Mesenchymal stem cell (in vitro differentiated cells and primary cell): Measurements from ENCODE around the gene P3H2.
A peak's percentile ranks its signal among the peaks of the same experiment; 100 is the strongest.

Experiments used
- DNase-seq: peaks from one replicate; pipeline ENCODE4 v3.0.0-alpha.2; 2013
- H2AFZ ChIP-seq: one replicate; pipeline ENCODE4 v1.6.1; 2013; ENCODE audit warnings: low read depth, mild to moderate bottlenecking, control low read depth, inconsistent platforms, low read length, moderate library complexity
- H2AK5ac ChIP-seq: 2 replicates; pipeline ENCODE4 v1.6.1; 2013; ENCODE audit warnings: low read length, moderate library complexity, mild to moderate bottlenecking, inconsistent platforms; ENCODE audit not compliant: severe bottlenecking
- H2BK120ac ChIP-seq: one replicate; pipeline ENCODE4 v1.6.1; 2013; ENCODE audit warnings: low read depth, mild to moderate bottlenecking, inconsistent platforms, low read length, moderate library complexity
- H2BK12ac ChIP-seq, 2 experiments: one replicate each; pipeline ENCODE4 v1.6.1; 2013; ENCODE audit warnings: inconsistent platforms in 2 of 2, low read length in 2 of 2, mild to moderate bottlenecking in 2 of 2, moderate library complexity in 2 of 2, control low read depth in 1 of 2
- H2BK15ac ChIP-seq: one replicate; pipeline ENCODE4 v1.6.1; 2013; ENCODE audit warnings: mild to moderate bottlenecking, low read depth, inconsistent platforms; ENCODE audit not compliant: poor library complexity, severe bottlenecking
- H2BK5ac ChIP-seq: 2 replicates; pipeline ENCODE4 v1.6.1; 2013; ENCODE audit warnings: low read depth, mild to moderate bottlenecking, low read length, control low read depth, inconsistent platforms; ENCODE audit not compliant: poor library complexity, severe bottlenecking
- H3K14ac ChIP-seq, 2 experiments: one replicate each; pipeline ENCODE4 v1.6.1; 2013; ENCODE audit warnings: inconsistent platforms in 2 of 2, low read length in 2 of 2, control low read depth in 1 of 2, mild to moderate bottlenecking in 1 of 2, moderate library complexity in 1 of 2
- H3K18ac ChIP-seq, 2 experiments: one replicate each; pipeline ENCODE4 v1.6.1; 2013; ENCODE audit warnings: inconsistent platforms in 2 of 2, low read length in 2 of 2, control low read depth in 1 of 2, low read depth in 1 of 2, mild to moderate bottlenecking in 1 of 2
- H3K23ac ChIP-seq, 2 experiments: one replicate each; pipeline ENCODE4 v1.6.1; 2013; ENCODE audit warnings: inconsistent platforms in 2 of 2, low read length in 2 of 2, mild to moderate bottlenecking in 2 of 2, moderate library complexity in 2 of 2, control low read depth in 1 of 2
- H3K27ac ChIP-seq: 2 replicates; pipeline ENCODE4 v1.5.1; 2013; ENCODE audit warnings: mild to moderate bottlenecking, moderate library complexity, low read length, control low read depth, inconsistent platforms; ENCODE audit not compliant: poor library complexity, severe bottlenecking
- H3K27me3 ChIP-seq, 2 experiments: 2 replicates each; pipeline versions ENCODE4 v1.6.1 to v1.7.0; 2013; ENCODE audit warnings: low read length in 2 of 2, mild to moderate bottlenecking in 2 of 2, moderate library complexity in 2 of 2, control low read depth in 1 of 2, inconsistent platforms in 1 of 2; ENCODE audit not compliant: control insufficient read depth in 1 of 2, insufficient read depth in 1 of 2
- H3K36me3 ChIP-seq, 2 experiments: 2 replicates each; pipeline versions ENCODE4 v1.6.1 to v1.7.0; 2013; ENCODE audit warnings: low read length in 2 of 2, control low read depth in 1 of 2, inconsistent platforms in 1 of 2, low read depth in 1 of 2, mild to moderate bottlenecking in 1 of 2; ENCODE audit not compliant: insufficient read depth in 2 of 2, control insufficient read depth in 1 of 2
- H3K4ac ChIP-seq, 2 experiments: one replicate each; pipeline ENCODE4 v1.6.1; 2013; ENCODE audit warnings: inconsistent platforms in 2 of 2, low read length in 2 of 2, mild to moderate bottlenecking in 2 of 2, moderate library complexity in 2 of 2, control low read depth in 1 of 2, low read depth in 1 of 2
- H3K4me1 ChIP-seq: 2 replicates; pipeline ENCODE4 v1.6.1; 2013; ENCODE audit warnings: low read depth, low read length, control low read depth; ENCODE audit not compliant: control insufficient read depth, insufficient read depth
- H3K4me2 ChIP-seq: 2 replicates; pipeline ENCODE4 v1.6.1; 2013; ENCODE audit warnings: low read length, mild to moderate bottlenecking, inconsistent platforms; ENCODE audit not compliant: poor library complexity, severe bottlenecking
- H3K4me3 ChIP-seq, 2 experiments: 2 replicates each; pipeline versions ENCODE4 v1.5.1 to v1.7.0; 2013; ENCODE audit warnings: low read length in 2 of 2, mild to moderate bottlenecking in 2 of 2, control low read depth in 1 of 2, low read depth in 1 of 2; ENCODE audit not compliant: insufficient read depth in 1 of 2
- H3K79me1 ChIP-seq: replicated peaks from 2 replicates; pipeline ENCODE4 v1.6.1; 2013; ENCODE audit warnings: mild to moderate bottlenecking, control low read depth, low read length, inconsistent platforms; ENCODE audit not compliant: poor library complexity, severe bottlenecking
- H3K9ac ChIP-seq: 2 replicates; pipeline ENCODE4 v1.7.0; 2013; ENCODE audit warnings: mild to moderate bottlenecking, low read length, moderate library complexity
- H3K9me3 ChIP-seq: 2 replicates; pipeline ENCODE4 v1.7.0; 2013; ENCODE audit warnings: mild to moderate bottlenecking, low read length; ENCODE audit not compliant: control insufficient read depth
- H4K8ac ChIP-seq: one replicate; pipeline ENCODE4 v1.6.1; 2013; ENCODE audit warnings: inconsistent platforms, mild to moderate bottlenecking, low read length, moderate library complexity
- H4K91ac ChIP-seq: one replicate; pipeline ENCODE4 v1.6.1; 2013; ENCODE audit warnings: mild to moderate bottlenecking, low read length, inconsistent platforms
- WGBS: methylation state at CpG from one replicate; pipeline ENCODE4 v1.1.7; 2013; ENCODE audit warnings: mixed read lengths; 5-methylcytosine and 5-hydroxymethylcytosine counted together

P3H2 gene

DNA sequence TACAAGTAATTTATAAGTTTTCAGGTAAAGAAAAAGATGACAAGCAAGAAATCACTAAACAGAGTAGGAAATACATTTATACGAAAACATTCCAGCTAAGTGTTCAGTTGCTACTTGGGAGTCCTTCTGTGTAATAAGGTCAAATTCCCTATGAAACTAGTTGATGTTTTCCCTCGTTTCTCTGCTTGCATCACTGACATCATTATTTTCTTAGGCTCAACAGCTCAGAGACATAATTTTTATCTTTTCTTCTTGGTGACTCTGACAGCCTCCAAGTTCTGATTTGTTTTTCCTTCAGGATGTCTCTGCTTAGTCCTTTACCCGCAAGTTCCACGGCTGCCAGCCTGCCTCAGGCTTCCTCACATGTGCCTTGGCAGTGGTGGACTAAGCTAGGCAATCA lies 173.6 kb downstream of the P3H2 start:
- DNase-seq: no peak
- Histone ChIP-seq H2BK15ac (no peak overlapping the region), H2AFZ (no peak overlapping the region), H3K9ac (no peak overlapping the region), H2BK12ac (no peak overlapping the region), H3K14ac (no peak overlapping the region), H2AK5ac (no peak overlapping the region), H3K4ac (no peak overlapping the region), H3K4me3 (no peak overlapping the region), H3K4me2 (no peak overlapping the region), H3K4me1 (peaks cover 3% of the 10 kb centered on the region), H3K79me1 (no peaks in the 10 kb centered on the region), H4K8ac (no peak overlapping the region), H3K23ac (no peak overlapping the region), H3K36me3 (no peaks in the 10 kb centered on the region), H4K91ac (no peak overlapping the region), H2BK5ac (no peak overlapping the region), H3K9me3 (no peaks in the 10 kb centered on the region), H3K27me3 (peaks cover 0 to 10% of the 10 kb centered on the region in 2 experiments), H2BK120ac (no peak overlapping the region), H3K18ac (no peak overlapping the region), H3K27ac (no peak overlapping the region)
- WGBS: 77% methylated on average over 4 of the region's 4 CpGs

DNA sequence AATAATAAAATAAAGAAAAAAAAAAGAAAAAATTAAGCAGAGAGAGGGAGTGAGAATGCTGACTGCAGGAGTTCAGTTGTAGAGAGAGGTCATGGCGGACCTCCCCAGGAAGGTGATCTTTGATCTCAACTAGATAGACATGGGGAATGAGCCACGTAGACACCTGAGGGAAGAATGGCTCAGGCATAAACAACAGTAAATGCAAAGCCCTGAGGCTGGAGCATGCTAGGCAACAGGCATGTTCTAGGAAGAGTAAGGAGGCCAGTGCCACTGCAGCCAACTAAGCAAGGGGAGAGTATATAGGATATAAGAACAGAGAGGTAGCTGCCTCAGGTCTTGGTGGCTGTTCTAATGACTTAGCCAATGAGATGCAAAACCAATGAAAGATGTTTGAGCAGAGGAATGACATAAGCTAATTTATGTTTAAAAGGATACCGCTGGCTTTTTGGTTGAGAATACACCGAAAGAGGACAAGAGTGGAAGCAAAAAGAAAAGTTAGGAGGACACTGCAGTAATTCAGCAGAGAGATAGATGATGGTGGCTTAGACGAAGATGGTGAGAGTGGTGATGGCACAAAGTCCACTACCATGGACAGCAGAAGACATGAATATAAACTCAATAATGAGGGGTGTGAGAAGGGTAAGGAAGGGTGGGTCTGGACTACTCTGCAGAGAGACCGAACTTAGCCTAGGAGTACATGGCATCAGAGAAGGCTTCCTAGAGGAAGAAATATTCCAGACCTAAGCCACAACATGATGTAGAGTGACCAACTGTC lies 174.6 kb downstream of the P3H2 start:
- peaks cover 0 to 10% of the 10 kb centered on the region in 2 experiments for H3K27me3 ChIP-seq
- no peak overlapping the region for H2AK5ac ChIP-seq
- H3K9me3 ChIP-seq: no peaks in the 10 kb centered on the region
- H2BK5ac ChIP-seq: no peak overlapping the region
- no peak overlapping the region for H2AFZ ChIP-seq
- no peak overlapping the region for H3K4me2 ChIP-seq
- no peak overlapping the region for H3K27ac ChIP-seq
- no peak overlapping the region for H4K91ac ChIP-seq
- no peaks in the 10 kb centered on the region for H3K79me1 ChIP-seq
- H4K8ac ChIP-seq: no peak overlapping the region
- no peak overlapping the region for H2BK12ac ChIP-seq
- no peak overlapping the region for H3K4me3 ChIP-seq
- no peak for DNase-seq
- H3K14ac ChIP-seq: no peak overlapping the region
- peak overlapping the region in 1 of 2 experiments; percentile 28 for H3K18ac ChIP-seq
- no peak overlapping the region for H2BK120ac ChIP-seq
- H3K9ac ChIP-seq: no peak overlapping the region
- no peak overlapping the region for H3K23ac ChIP-seq
- no peak overlapping the region for H2BK15ac ChIP-seq
- peaks cover 5% of the 10 kb centered on the region for H3K4me1 ChIP-seq
- H3K4ac ChIP-seq: no peak overlapping the region
- H3K36me3 ChIP-seq: no peaks in the 10 kb centered on the region
- whole genome bisulfite sequencing: 93% methylated on average over 6 of the region's 6 CpGs

DNA sequence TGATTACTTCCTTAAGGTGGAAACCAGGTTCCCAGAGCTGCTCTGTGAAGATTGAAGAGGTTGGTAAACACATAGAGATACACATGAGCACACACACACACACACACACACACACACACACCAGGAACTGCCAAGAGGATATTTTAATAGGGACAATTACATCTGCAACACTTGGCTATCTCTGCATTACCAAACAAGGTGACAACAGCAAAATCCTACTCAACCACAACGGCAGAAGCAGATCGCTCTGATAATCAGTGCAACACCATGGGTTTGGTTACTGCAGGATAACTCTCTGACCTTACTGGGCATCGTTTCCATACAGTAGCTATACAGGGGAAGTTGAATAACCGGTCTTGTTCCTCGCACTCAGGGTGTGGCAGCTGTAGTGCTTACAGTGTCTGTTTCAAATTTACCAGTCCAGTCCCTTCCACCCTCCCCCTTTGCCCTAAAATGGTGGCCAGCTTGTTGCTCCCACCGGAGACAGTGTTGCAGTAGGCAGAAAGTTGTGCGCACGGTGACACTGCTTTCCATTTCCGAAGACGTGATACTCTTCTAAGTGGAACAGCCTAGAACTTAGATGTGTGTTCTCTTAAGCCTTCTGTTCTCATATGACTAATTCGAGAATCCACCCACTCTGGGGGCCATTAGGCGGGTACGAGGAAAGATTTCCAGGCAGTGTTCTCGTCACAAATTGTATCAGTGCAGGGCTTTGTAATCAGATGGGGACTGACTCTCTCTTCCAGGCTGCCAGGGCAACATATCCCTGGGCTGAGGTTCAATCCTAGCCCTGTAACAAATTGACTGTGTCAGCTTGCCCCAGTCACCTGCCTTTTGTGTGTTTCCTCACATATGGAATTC lies 176.2 kb downstream of the P3H2 start:
- Histone ChIP-seq H4K91ac (no peak overlapping the region), H3K4me2 (no peak overlapping the region), H3K36me3 (no peaks in the 10 kb centered on the region), H3K23ac (no peak overlapping the region), H2BK5ac (no peak overlapping the region), H3K18ac (no peak overlapping the region), H2BK15ac (no peak overlapping the region), H3K9me3 (no peaks in the 10 kb centered on the region), H3K27me3 (peaks cover 0 to 10% of the 10 kb centered on the region in 2 experiments), H3K9ac (no peak overlapping the region), H2AK5ac (no peak overlapping the region), H3K14ac (no peak overlapping the region), H2BK120ac (no peak overlapping the region), H2AFZ (no peak overlapping the region), H2BK12ac (no peak overlapping the region), H3K4me3 (no peak overlapping the region), H3K79me1 (no peaks in the 10 kb centered on the region), H3K27ac (no peak overlapping the region), H4K8ac (no peak overlapping the region), H3K4ac (no peak overlapping the region), H3K4me1 (peaks cover 7% of the 10 kb centered on the region)
- 97% methylated on average over 14 of the region's 14 CpGs for WGBS
- no peak for DNase-seq

DNA sequence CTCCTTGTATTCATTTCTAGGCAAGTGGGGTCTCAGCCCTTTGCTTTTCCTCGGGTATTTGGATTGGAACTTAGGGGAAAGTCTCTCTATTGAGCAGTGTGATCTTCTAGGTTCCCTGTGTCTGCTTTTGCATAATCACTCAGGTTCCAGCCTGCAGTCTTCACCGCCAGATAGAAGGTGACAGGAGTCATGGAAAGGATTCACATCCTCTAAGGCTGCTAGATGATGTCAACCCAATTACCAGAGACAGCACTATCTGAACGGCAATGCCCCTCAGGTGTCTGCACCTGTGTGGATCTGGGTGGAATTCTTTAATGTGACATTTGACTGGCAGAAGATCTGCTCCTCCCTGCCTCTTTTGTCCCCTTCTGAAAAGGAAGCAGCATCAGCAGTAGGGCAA lies 177.7 kb downstream of the P3H2 start:
- H3K9me3 ChIP-seq: no peaks in the 10 kb centered on the region
- H3K79me1 ChIP-seq: no peaks in the 10 kb centered on the region
- 100% methylated on average over 2 of the region's 3 CpGs for WGBS
- DNase-seq: no peak
- H2BK5ac ChIP-seq: no peak overlapping the region
- H2BK15ac ChIP-seq: no peak overlapping the region
- H4K8ac ChIP-seq: no peak overlapping the region
- H2BK12ac ChIP-seq: no peak overlapping the region
- H3K36me3 ChIP-seq: no peaks in the 10 kb centered on the region
- no peak overlapping the region for H3K23ac ChIP-seq
- H3K14ac ChIP-seq: no peak overlapping the region
- no peak overlapping the region for H3K4me2 ChIP-seq
- no peak overlapping the region for H2BK120ac ChIP-seq
- no peak overlapping the region for H2AK5ac ChIP-seq
- H3K4ac ChIP-seq: no peak overlapping the region
- no peak overlapping the region for H3K9ac ChIP-seq
- H2AFZ ChIP-seq: no peak overlapping the region
- peaks cover 0 to 10% of the 10 kb centered on the region in 2 experiments for H3K27me3 ChIP-seq
- H3K27ac ChIP-seq: no peak overlapping the region
- H3K18ac ChIP-seq: no peak overlapping the region
- H3K4me3 ChIP-seq: no peak overlapping the region
- H3K4me1 ChIP-seq: peaks cover 7% of the 10 kb centered on the region
- no peak overlapping the region for H4K91ac ChIP-seq
